NCI-H1092 (cell line): ENCODE data around the gene DIP2C.

Experiments
- DNase-seq: peaks from one replicate; lab custom pipeline; 2025; lab: John Stamatoyannopoulos, UW

DIP2C gene

DNA sequence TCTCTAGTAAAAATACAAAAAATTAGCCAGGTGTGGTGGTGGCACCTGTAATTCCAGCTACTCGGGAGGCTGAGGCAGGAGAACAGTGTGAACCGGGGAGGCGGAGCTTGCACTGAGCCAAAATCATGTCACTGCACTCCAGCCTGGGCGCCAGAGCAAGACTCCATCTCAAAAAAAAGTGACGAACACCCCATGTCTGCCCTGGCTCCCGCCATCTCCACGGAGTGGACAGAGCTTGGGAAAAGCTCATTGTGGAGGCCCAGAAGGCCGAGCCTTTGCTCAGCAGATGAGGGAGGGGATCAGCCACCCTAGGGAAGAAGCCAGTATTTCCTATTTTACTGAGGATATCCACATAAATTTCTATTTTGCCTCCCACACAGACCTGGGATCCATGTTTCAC, 136.8 kb downstream of the DIP2C start:
- DNase-seq = no peak

DNA sequence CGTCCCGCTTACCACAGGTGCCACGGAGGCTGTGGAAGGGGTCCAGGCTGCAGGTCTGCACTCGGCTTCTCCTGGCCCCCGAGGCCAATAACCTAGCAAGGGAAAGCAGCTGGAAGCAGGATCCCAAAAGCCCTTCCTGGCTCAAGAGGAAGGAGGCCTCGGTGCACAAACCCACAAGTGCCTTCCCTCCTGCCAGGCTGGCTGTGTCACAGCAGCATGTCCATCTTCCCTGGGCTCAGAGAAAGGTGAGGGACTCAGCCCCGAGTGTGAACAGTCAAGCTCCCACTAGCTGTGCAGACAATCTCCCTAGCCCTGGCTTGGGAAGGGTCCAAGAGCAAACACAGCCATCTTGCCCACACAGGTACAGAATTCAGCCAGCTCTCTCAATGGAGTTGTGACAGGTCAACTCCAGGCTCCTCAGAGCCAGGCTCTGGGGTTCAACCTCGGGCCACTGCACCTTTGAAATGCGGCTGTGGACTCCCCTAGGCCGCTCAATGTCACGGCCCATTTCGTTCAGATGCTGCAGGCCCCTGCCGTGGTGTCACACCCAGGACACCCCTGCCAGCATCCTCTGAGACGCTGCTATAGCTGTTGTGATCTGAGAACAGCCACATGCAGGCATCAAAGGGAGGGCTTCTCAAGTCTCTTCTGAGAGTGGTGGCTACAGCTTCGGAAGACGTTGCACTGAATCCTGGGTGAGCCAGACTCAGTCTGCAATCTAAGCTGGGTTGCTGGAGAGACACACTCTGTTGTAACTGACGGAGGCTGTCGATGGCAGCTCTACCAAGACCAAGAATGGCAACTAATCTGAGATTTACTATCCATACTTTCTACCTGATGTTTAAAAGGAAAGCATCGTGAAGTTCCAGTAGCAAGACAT, 137.9 kb downstream of the DIP2C start:
- DNase-seq = no peak

DNA sequence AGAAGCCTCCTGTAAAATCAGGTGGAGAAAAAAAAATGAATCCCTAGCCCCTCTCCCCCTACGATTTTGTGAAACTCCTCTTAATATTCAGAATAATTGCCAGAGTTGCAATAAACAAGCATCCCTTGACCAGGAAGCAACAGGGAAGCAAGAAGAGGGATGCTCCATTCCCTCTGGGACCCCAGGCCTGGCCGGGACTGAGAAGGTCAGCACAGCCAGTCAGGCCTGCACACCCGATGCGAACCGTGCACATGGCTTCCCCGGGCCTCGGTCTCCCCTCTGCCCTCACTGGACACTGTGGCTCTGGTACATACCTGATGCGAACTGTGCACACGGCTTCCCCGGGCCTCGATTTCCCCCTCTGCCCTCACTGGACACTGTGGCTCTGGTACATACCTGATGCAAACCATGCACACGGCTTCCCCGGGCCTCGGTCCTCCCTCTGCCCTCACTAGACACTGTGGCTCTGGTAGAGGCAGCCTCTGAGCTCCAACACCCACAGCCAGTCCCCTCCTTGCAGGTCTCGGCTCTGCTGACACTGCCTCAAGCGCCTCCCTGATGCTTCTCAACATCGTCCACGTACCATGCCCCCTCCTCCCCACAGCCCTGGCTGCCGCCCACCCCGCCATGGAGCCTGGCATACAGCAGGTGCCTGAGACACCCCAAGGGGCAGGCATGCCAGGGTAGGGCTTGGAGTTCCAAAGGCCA, 138.6 kb downstream of the DIP2C start:
- DNase-seq = no peak

DNA sequence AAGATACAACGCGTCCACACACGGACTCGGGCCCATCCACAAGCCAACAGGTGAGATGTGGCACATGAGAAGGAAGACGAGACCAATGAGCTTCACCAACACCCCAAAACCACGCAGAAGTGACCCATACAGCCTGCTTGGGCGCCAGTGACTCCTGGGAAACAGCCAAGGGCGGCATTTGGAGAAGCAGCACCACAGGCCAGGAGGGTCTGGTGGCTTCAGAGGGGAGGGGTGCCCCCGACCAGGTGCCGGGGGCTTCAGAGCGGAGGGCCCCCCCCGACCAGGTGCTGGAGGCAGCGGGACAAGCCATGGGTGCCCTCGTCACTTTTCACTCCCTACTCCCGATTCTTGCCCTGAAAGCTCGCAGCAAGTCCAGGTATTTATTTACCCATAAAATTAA, 140.1 kb downstream of the DIP2C start:
- DNase-seq = no peak

DNA sequence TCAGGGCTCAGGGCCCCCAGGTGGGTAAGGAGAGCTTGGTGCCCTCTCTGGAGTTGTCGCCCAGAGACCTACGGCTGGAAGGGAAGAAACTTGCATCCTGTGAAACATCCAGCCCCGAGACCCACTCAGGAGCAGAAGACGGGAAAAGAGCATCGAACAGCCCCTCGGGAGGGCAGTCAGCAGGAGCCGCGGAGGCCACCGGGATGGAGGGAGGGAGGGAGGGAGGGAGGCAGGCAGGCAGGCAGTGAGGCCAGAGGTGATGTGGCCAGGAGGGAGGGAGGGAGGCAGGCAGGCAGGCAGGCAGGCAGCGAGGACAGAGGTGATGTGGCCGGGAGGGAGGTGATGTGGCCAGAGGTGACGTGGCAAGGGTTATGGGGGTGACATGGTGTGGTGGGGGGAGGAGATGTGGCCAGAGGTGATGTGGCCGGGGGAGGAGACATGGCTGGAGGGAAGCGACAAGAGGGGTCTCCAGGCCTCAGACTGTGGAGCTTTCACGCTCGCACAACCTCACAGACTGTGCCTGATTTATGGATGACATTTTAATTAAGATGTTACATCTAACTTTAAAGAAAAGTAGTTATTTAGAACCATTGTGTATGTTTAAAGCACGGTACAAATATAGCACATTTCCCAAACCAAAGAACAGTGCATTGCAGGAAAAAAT, 141.1 kb downstream of the DIP2C start:
- no peak for DNase-seq

DNA sequence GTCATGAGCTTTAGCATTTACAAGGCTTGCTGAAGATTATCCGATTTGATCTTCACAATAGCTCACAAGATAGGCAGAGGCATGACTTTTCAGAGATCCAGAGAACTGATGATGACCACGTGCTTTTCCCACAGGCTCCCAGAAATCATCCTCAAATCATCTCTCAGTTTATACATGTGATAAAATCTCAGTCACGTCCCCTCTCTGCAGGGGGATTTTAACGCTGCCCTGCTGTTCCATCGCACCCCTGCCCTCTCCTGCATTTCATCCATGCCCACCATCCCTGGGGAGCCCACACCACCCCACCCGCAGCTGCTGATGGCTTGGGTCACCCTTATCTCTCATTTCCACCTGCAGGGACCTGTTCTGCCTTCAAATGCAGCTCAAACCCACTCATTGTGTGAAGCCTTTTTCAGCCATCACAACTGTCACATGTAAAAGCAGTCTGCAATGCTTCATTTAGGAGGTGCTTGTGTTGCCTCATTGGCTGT, 141.8 kb downstream of the DIP2C start:
- DNase-seq = no peak

DNA sequence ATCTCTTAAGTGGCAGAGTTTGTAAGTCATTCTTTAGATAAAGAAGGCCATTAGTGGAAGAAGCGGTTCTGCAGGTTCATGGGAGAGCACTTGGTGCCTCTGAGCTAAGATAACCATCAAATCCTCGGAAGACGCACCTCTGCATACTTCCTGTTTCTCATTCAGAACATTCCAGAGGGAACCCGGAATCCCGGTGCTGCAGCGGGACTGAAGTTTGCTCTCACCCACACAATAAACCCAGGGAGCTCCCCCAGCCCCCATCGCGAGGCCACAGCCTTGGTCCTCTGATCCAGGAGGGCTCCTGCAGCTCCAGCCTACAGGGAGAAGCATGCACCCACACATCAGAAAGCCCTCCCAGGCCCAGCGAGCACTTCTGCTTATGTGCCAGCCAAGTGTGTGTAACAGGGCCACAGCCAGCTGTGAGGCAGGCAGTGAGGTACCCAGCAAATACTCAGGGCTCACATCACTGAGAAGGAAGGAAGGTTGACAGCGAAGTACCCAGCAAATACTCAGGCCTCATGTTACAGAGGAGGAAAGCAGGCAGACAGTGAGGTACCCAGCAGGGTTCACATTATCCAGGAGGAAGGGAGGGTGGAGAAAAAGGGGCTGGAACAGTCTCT, 142.4 kb downstream of the DIP2C start:
- DNase-seq = no peak

DNA sequence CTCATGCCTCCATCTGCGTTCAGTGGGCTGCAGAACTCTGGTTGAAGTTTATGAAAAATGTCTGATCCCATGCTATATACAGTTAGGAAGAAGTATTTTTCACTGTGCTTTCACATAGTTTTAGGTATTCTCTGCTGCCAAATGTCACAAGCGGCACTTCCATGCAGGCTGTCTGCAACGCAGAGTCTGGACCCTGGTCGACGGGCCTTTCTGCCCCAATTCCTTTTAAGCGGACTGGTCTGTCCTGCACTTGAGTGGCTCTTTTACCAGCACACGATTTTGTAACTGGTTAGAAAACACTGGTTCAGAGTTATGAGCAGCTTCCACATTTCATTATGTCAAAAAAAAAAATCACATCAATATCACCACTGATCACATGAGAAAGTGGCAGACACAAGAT, 143.0 kb downstream of the DIP2C start:
- no peak for DNase-seq

DNA sequence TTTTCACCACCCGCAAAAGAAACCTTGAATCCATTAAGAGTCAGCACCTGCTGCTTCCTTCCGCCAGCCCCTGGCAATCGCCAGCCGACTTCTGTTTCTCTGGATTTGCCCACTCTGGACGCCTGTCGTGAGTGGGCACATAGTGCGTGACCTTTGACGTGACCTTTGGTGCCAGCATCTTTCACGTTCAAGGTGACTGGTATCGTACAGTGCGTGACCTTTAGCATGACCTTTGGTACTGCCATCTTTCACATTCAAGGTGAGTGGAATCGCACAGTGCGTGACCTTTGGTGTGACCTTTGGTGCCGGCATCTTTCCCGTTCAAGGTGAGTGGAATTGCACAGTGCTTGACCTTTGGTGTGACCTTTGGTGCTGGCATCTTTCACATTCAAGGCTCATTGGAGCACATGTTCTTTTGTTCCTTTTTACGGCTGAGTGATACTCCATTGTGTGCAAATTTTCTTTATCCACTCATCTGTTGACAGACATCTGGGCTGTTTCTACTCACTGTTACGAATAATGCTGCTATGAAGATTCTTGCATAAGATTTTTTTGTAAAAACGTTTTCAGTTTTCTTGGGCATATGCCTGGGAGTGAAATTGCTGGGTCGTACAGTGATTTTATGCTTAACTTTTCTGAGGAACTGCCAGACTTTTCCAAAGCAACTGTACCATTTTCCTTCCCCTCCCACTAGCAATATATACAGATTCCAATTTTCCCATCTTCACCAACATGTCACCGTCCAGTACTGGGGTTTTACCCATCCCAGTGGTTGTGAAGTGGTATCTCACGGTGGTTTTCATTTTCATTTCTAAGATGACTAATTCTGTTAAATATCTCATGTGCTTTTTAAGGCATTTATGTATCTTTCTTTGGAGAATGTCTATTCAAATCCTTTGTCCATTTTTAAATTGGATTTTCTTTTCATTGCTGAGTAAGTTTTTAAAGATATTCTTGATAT, 145.3 kb downstream of the DIP2C start:
- DNase-seq = no peak

DNA sequence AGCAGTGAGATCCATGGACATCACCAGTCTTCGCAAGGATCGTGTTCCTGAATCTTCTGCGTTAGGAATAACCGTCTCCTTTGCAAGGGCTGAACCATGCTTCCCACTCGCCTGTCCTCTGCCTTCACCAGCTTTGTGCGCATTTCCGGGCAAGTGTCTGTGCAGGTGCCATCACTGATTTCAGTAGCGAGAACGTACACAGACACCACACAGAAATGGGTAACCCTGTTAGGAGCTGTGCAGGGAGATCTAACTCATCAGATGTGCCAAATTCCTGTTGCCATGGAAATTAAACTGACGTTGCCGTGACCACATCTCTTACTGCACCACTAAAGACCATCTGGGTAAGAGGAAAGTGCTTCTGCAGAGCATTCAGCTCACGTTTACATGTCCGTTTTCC, 146.3 kb downstream of the DIP2C start:
- no peak for DNase-seq

DNA sequence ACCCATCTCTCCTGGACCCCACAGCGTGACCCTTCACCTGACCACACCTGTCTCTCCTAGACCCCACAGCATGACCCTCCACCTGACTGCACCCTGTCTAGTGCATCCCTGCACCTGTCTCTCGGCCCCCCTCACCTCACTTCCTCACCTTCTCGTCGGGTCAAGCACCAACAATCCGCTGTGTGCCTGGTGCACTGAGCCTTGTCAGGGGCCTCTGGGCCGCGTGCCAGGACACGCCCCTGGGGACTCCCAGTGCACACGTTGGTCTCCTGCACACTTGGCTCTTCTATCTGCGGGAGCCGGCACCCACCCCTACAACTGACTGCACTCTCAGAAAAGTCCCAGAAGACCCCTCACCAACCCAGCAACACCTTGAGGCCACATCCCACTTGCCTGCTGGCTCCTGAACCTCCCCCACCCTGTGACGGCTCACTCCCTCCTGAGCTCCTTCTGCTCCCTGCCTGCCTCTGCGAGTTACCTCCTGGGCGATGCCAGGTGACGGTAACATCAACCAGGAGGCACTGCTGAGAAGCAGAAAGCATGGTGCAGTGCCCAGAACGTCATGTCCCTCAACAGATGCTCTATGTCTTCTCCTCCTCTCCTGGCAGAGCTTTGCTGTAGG, 147.6 kb downstream of the DIP2C start:
- DNase-seq = peak; percentile 10

DNA sequence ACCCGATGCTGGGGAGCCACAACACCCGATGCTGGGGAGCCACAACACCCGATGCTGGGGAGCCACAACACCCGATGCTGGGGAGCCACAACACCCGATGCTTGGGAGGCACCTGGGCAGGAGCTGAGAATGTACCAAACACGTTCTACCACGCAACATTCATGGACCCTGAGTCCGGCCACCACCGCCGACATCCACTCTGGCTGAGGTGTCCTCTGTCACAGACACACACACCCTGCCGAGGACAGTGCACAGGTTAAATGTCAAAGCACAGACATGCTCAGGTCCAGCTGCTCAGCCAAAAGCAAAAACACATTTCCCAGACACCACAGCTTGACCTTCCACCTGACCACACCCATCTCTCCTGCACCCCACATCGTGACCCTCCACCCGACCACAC, 148.4 kb downstream of the DIP2C start:
- DNase-seq = no peak

DNA sequence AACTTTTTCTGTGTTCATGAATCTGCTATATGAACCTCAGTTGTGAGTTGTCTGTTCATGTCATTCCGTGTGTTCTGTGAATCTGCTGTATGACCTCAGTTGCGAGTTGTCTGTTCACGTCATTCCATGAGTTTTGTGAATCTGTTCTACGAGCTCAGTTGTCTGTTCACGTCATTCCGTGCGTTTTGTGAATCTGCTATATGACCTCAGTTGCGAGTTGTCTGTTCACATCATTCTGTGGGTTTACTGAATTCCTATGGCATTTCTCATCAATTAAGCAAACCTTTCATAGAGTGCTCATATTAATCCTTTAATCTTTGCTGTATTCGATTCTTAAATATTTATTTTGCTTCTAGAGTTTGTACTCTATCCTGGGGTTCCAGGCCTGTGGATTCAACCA, 150.6 kb downstream of the DIP2C start:
- no peak for DNase-seq

DNA sequence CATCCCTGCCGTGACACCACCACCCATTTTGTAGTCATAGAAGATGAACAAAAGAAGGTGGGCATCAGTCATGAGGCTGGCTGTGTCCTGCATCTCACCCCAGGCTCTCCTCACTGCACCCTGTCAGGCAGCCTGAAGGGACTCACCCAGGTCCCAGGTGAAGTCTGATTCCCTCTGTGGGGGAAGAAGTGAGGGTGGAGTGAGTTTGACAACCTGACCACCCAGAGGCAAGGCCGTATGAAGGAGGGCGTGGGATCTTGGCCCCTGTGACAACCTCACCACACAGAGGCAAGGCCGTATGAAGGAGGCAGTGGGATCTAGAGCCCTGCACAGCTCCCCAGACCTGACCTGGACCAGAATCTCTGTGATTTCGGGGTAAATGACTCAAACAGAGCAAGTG, 152.5 kb downstream of the DIP2C start:
- DNase-seq = no peak

DNA sequence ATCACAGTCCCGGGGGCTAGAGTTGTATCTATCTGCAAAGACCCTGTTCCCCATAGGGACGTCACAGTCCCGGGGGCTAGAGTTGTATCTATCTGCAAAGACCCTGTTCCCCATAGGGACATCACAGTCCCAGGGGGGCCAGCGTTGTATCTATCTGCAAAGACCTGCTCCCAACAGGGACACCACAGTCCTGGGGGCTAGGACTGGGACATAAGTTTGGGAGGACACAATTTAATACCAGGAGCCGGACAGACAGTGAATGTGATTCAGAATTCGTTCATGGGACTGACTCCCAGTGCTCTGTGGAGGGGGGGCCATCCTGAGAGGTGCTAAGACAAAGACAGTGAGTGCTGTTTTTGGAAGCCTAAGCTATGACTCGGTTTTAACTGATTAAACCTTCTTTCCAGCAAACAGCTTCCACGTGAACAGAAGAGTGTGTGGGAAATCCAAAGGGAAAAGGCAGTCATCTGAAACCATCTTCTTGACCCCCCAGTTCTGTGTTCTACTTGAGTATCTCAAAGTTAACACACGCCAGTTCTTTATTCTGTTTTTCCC, 153.0 kb downstream of the DIP2C start:
- no peak for DNase-seq

DNA sequence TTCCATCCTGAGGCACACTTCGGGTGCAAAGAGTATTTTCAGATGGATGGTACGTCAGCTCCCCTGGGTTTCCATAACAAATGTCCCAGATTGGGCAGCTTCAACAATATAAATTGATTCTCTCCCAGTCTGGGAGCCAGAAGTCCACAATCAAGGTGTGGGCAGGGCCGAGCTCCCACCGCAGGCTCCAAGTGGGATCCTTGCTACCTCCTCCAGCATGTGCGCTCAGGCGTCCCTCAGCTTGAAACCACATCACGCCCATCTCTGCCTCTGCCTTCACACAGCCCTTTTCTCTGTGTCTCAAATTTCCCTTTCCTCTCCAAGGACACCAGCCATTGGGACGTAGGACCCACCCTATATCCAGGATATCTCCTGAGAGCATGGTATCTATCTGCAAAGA, 153.5 kb downstream of the DIP2C start:
- DNase-seq = no peak

DNA sequence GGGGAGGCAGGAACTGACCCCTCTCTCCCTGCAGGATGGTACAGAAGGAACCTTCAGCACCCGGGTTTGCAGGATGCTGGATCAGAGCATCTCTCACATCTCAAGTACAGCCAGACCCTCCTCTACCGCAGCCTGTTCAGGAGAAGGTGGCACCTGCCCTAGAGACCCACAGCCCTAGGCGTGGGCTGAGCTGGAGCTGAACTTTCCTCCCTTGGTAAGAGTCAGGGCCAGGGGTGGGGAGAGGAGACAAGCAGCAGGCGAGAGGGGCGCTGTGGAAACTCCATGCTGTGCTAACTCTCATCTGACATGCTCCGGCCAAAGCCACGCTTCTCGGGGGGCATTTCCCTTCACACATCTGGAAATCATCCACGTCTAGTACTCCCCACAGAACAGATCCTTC, 154.4 kb downstream of the DIP2C start:
- DNase-seq = no peak

DNA sequence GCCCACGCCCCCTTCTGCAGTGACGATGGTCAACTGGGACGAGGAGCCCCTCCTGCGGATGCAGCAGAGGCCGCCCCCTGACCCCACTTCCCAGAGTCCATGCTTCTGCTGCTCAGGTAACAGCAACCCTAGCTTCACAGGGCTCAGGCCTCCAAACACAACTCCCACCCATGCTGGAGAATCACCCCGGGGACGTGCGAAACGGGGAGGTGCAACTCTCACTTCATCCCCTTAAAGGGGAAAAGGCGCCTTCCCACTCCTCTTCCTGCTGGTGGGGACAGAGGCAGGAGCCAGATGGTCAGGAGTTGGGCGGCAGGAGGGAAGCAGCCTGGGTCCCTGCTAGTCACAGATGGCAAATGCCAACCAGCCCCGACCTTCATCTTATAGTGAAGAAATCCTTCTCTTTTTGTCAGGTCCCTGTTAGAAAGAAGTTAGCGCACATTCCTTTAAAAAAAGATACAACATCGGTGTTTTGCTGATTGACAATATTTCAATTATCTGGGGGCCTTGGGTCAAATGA, 155.4 kb downstream of the DIP2C start:
- DNase-seq = no peak

DNA sequence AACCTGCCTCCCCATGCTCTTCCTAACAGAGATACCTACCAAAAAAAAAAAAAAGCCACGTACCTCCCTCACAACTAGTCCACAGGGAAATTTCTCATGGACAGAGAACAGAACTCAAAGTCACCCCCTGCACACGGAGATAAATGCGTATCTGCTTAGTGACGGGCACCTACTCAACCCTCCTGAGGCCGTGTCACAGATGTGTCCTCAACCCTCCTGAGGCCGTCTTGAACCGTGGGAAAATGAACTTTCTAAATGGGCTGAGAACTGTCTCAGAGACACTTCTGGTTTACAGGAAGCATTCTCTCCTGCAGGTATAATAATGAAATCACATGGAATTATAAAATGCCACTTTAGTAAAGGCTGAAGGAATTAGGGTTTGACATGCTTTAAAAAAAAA, 155.9 kb downstream of the DIP2C start:
- DNase-seq = no peak

DNA sequence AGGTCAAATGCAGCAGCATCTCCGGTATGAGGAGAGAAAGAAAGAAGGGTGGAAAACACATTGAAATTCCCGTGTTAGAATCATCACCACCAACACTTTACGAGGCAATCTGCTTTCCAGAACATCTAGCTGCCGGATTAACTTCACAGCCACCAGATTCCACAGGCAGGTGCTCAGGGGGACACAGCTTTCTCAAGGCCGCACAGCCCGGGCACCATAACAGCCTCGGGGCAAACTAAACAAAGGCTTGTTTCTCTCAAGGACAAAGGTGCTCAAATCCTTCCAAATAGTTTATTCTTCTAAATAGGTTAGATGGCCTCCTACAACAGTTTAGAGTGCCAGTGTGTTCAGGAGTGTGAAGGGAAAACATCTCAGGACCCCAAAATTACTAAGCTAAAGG, 156.3 kb downstream of the DIP2C start:
- no peak for DNase-seq
